SIG-M5 treated with dmso at 0.1 percent for 504 hours (cell line): ENCODE measurements around the gene CAPS.

Experiments
- DNase-seq: peaks from one replicate; lab custom pipeline; 2025; ENCODE audit not compliant: unreplicated experiment; lab: John Stamatoyannopoulos, UW

The CAPS gene

GRCh38 chr19:5908773-5909442, 5.1 kb upstream of the CAPS start:
- no peak for DNase-seq

DNA sequence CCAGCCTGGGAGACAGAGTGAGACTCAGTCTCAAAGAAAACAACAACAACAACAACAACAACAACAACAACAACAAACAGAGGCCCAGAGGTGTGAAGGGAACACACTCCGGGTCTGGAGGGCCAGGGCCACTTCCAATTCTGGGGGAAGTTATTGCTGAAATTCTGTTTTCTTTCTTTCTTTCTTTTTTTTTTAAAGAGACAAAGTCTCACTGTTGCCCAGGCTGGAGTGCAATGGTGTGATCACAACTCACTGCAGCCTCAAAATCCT, 3.5 kb upstream of the CAPS start:
- DNase-seq: no peak

DNA sequence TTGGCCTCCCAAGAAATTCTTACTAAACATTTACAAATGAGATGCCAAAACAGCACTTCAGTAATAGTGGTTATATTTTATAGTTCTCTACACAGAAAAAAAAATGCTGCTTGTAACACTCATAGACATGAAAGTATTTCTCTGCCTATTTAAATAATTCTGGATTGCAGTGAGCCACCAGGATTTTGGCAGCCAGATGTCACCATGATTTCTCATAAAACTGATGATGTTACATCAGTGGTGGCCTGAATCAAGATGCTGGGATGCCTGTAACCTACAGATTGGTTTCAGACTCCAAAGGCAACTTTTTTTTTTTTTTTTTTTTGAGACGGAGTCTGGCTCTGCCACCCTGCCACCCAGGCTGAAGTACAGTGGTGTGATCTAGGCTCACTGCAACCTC, 2.7 kb upstream of the CAPS start:
- no peak for DNase-seq

DNA sequence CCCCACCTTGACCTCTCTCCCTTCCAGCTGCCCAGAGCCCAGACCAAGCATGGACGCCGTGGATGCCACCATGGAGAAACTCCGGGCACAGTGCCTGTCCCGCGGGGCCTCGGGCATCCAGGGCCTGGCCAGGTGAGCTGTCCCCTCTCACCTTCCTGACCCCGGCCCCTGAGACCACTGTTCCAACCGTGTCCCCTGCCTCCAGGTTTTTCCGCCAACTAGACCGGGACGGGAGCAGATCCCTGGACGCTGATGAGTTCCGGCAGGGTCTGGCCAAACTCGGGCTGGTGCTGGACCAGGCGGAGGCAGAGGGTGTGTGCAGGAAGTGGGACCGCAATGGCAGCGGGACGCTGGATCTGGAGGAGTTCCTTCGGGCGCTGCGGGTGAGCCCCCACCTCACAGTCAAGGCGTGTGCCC, 312 bp downstream of the CAPS start:
- no peak for DNase-seq

DNA sequence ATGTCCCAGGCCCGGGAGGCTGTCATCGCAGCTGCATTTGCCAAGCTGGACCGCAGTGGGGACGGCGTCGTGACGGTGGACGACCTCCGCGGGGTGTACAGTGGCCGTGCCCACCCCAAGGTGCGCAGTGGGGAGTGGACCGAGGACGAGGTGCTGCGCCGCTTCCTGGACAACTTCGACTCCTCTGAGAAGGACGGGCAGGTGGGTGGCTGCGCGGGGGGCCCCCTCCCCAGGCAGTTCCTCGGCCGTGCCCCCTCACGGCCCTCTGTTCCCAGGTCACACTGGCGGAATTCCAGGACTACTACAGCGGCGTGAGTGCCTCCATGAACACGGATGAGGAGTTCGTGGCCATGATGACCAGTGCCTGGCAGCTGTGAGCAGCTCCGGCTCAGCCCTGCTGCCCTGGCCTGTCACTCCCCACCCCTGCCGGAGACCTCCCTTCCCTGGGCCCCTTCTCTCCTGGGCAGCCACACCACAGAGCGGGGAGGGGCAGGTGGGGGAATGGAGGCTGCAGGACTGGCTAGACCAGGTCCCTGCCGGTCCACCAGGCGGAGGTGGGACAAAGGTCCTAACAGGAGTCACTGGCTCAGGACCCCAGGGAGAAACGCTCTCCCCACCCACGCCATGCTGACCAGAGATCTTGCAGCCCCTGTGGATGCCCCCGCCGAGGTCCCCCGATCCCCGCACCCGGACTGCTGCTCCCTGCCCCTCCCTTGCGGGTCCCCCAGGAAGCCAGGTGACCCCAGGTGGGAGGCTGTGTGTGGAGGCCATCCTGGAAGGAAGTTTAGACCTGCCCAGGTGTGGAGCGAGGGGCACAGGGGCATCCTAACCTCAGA, 1.1 kb downstream of the CAPS start:
- no peak for DNase-seq

GRCh38 chr19:5915782-5916165, 1.7 kb downstream of the CAPS start:
- DNase-seq: no peak

DNA sequence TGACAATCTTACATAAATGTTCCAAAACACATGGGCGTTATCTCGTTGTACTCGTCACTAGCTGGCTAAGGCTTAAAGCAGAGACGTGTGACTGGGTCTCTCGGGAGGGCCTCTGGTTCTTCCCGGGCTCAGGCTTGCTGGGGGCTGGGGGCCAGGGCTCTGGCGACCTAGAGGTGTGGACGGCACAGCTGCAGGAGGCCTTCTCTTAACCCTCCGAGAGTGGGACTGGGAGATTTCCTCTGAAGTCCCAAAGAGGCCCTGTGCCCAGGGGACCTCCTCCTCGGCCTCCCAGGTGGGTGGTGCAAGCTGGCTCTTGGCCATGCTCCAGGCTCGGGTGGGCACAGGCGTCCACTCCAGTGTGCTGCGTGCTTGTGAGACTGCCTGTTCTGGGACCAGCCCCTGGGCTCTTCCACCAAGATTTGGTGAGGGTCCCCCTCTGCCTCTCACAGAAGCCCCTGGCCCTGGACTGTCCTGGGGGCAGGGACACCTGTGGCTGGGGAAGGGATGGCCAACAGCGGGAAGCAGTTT, 2.2 kb downstream of the CAPS start:
- DNase-seq: no peak

DNA sequence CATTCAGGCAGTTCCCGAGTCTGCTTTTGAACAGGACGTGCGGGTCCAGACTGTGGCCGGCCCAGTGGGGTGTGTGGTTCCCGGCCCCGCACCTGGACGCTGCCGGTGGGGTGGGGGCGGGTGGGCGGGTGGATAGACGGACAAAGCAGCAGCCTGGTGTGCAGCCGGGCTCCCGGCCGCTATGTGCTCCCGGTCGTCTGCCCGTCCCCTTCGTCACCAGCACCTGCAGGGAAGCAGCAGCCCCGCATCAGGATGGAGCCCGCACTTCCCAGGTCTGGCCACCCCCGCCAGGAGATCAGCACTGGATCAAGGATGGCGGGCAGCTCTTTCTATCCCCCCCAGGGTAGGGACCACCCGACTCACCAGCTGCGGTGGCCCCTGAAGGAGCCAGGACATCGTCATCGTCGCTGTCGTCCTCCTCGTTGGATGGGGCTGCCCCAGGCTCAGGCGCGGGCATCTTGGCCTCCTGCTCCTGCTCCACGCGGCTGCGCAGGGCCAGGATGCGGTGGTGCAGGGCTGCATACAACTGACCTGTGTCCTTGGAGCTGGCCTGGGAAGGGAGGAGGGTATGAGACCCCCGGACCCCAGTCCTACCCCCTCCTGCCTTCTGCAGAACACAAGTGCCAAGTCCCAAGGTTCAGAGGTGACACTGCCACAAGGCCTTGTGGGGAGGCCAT, 3.5 kb downstream of the CAPS start:
- no peak for DNase-seq

DNA sequence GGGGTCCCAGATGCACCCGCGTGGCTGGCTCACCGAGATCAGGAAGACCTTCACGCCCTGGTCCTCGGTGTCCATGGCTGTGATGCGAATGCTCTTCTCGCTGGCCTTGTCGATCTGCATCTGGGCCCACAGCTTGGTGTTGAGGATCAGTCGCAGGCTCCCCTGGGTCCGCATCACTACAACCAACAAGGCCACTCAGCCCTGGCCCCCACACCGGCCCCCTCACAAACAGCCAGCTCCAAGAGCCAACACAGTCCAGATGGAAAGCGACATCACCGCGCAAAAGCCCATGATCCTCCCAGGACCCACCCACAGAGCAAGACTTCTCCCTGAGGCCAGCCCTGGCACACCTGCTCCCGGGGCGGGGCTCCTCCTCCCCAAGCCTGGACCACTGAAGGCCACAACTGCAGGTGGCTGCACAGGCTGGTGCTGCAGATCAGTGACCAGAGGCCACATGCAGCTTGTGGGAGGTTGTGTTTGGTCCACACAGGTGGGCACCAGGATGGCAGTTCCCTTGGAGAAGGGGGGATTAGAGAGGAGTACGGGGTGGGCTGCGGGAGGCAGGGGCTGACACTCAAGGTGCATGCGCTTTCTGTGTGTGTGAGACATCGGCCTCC, 4.5 kb downstream of the CAPS start:
- no peak for DNase-seq

DNA sequence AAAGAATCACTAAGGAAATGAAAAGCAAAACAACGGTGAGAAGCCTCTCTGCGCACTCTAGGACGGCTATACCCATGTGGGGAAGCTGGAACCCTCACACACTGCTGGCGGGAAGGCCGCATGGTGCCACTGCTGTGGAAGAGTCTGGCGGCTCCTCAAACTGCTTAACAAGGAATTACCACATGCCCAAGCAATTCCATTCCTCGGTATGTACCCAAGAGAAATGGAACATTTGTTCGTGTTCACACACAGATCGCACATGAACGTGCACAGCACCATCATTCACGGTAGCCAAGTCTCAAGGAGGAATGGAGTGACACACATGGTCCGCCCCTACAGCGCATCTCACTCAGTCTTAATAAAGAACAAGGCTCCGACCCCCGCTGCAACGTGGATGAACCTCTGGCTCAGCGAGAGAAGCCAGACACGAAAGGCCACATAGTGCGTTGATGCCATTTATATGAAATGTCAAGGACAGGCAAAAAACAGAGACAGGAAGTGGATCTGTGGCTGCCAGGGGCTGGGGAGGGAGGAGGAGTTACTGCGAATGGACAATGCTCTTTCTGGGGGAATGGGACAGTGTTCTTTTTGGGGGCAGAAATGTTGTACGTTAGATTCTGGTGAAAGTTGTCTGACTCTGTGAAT, 7.6 kb downstream of the CAPS start:
- no peak for DNase-seq

- DNase-seq: no peak
Observed at GRCh38 chr19:5922161-5922545, 8.1 kb downstream of the CAPS start.

- no peak for DNase-seq
Observed at GRCh38 chr19:5923356-5923755, 9.3 kb downstream of the CAPS start.

DNA sequence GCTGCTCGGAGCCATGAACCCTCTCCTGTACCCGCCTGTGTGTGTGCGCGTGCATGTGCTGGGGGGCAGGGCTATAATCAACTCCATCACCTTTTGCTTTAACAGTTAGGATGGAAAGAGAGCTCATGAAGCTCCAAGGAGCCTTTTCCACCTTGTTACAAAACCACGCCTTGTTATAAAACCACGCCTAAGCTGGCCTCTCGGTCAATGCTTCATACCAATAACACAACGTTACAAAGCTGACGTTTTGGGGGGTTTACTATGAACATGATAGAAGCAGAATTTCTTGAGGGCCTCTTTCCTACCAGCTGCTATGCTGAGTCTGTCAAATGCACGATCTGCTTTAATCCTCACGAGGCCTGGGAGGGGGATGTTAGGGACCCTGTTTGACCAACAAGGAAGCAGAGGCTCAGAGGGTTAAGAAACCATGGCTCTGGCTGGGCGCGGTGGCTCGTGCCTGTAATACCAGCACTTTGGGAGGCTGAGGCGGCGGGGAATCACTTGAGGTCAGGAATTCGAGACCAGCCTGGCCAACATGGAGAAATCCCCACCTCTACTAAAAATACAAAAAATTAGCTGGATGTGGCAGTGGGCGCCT, 11.9 kb downstream of the CAPS start:
- DNase-seq: no peak

DNA sequence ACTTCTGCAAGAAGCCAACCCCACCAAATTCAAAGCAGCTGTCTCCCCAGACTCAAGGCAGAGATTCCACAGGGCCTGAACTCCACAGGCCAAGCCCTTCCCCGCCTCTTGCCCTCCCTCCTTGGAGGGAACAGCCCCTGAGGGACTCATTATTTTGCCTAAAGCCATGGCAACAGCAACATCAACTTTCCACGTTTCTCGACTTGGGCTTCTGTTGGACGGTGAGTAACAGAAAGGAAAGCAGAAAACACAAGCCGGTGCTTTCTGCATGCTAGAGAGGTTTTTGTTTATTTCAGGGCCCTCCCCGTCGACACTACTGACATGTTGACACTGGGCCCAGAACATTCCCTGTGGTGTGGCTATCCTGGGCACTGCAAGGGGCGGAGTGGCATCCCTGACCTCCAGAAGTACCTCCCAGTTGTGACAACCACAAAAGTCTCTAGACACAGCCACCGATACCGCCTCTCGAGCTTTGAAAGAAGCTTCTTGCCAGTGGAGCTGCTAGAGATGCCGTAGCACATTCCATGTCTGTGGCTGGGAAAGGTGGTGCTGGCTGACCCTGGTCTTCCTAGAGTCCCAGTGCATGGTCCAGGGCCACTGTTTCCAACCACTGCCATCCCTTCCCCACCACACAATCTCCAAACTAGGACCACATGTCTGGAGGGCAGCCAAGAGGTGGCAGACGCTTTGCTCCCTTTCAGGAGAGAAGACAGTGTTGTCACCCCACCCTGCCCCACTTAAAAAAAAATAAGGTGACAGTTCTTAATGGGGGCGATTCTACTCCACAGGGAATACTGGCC, 12.8 kb downstream of the CAPS start:
- no peak for DNase-seq

- DNase-seq: no peak
Observed at GRCh38 chr19:5927441-5927821, 13.4 kb downstream of the CAPS start.

- DNase-seq: no peak
Observed at GRCh38 chr19:5929179-5929578, 15.1 kb downstream of the CAPS start.

DNA sequence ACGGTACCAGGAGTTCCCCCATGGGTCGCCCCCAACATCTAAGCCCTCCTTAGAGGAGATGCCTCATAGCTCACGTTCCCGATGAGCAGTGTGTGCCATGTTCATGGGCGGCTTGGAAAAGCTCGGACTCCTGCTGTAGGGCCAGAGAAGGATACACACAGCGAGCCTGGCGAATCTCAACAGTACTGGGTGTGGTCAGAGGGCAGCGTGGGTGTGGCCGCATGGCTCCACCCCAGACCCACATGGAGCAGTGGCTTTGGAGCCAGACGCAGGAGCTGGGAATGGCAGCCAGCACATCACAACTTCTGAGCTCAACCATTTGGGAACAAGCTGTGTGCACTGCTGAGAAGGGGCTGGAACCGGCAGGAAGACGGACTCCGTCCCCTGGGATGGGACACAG, 15.6 kb downstream of the CAPS start:
- DNase-seq: no peak

- DNase-seq: no peak
Observed at GRCh38 chr19:5931251-5931650, 17.2 kb downstream of the CAPS start.

- DNase-seq: no peak
Observed at GRCh38 chr19:5932146-5932545, 18.1 kb downstream of the CAPS start.

GRCh38 chr19:5932609-5933262, 18.7 kb downstream of the CAPS start:
- DNase-seq: no peak
